GM12878 (cell line): ENCODE data around the gene PRRC2C. TPM values are rescaled to one million over a fixed set of nuclear protein-coding genes. Genes with fewer than 3 reads are reported as not detected.

Experiments
- ATAC-seq: fragments of 200-7000 bp; cut with Tn5 transposase; 3 replicates; pipeline ENCODE4 v1.9.1; 2020; ENCODE audit warnings: mild to moderate bottlenecking, moderate library complexity
- BruUV-seq: library from RNA; stranded (reverse); fragments of 400-500 nt; replicated peaks from 2 replicates; lab custom pipeline; 2021; lab: Mats Ljungman, UMichigan
- CTCF ChIA-PET: fragments of 300-600 bp; sonication (Branson Sonifier 250); formaldehyde crosslinking; extraction: SDS; loops from one replicate; lab custom pipeline; 2021; ENCODE audit warnings: inconsistent platforms; lab: Yijun Ruan, JAX
- POLR2A ChIA-PET: fragments of 350-600 bp; formaldehyde crosslinking; extraction: SDS; loops from one replicate; lab custom pipeline; 2021; ENCODE audit warnings: inconsistent platforms; lab: Charles Lee
- RAD21 ChIA-PET: fragments of 300-600 bp; sonication (Branson Sonifier 250); formaldehyde crosslinking; loops from one replicate; lab custom pipeline; 2023; ENCODE audit warnings: antibody characterized with exemption; ENCODE audit not compliant: unreplicated experiment; lab: Charles Lee
- SMC1A ChIA-PET: fragments of 300-600 bp; sonication (Branson Sonifier 250); formaldehyde crosslinking; loops from one replicate; lab custom pipeline; 2023; ENCODE audit not compliant: unreplicated experiment, uncharacterized antibody; lab: Charles Lee
- DNase-seq: peaks from one replicate; pipeline ENCODE4 v3.0.0-alpha.2; 2011; ENCODE audit warnings: low read depth, low spot score
- FAIRE-seq: peaks from 3 replicates; lab custom pipeline; 2011; peaks lifted over from hg19 to GRCh38; lab: Jason Lieb, UNC
- H2AFZ ChIP-seq: 2 replicates; pipeline ENCODE4 v1.6.0; 2011; ENCODE audit warnings: low read depth, low read length, control low read depth; ENCODE audit not compliant: control insufficient read depth
- H3K27ac ChIP-seq: 2 replicates; pipeline ENCODE4 v1.5.1; 2011; ENCODE audit warnings: control low read depth; ENCODE audit not compliant: control insufficient read depth, insufficient read depth
- H3K27me3 ChIP-seq, 2 experiments: replicated peaks in 1 of 2; 2 replicates each; pipeline versions ENCODE4 v1.6.0 to v1.6.1; 2011; ENCODE audit warnings: low read length in 1 of 2; ENCODE audit not compliant: control insufficient read depth in 2 of 2, insufficient read depth in 2 of 2
- H3K36me3 ChIP-seq, 2 experiments: 2 replicates each; pipeline ENCODE4 v1.5.1; 2011; ENCODE audit warnings: low read length in 1 of 2; ENCODE audit not compliant: control insufficient read depth in 2 of 2, insufficient read depth in 2 of 2
- H3K4me1 ChIP-seq: 2 replicates; pipeline ENCODE4 v1.6.1; 2011; ENCODE audit warnings: mild to moderate bottlenecking, low read length, moderate library complexity, mixed read lengths; ENCODE audit not compliant: control insufficient read depth, insufficient read depth
- H3K4me2 ChIP-seq: 2 replicates; pipeline ENCODE4 v1.6.0; 2011; ENCODE audit warnings: control low read depth; ENCODE audit not compliant: control insufficient read depth, insufficient read depth
- H3K4me3 ChIP-seq: fragments of 200-600 bp; sonication (generic); 2 replicates; pipeline ENCODE4 v1.5.1; 2016
- H3K79me2 ChIP-seq: 2 replicates; pipeline ENCODE4 v1.6.0; 2011; ENCODE audit warnings: low read length; ENCODE audit not compliant: control insufficient read depth, insufficient read depth
- H3K9ac ChIP-seq: 2 replicates; pipeline ENCODE4 v1.8.0; 2011; ENCODE audit warnings: low read length, control low read depth, mixed read lengths; ENCODE audit not compliant: control insufficient read depth, insufficient read depth
- H3K9me3 ChIP-seq: replicated peaks from 3 replicates; pipeline ENCODE4 v1.5.1; 2011; ENCODE audit warnings: mild to moderate bottlenecking, low read length; ENCODE audit not compliant: control insufficient read depth, insufficient read depth
- H4K20me1 ChIP-seq: 2 replicates; pipeline ENCODE4 v1.6.0; 2011; ENCODE audit not compliant: control insufficient read depth, insufficient read depth
- BACH1 ChIP-seq: fragments of 450-650 bp; IDR thresholded peaks from 2 replicates; pipeline ENCODE4 v1.6.1; 2017; ENCODE audit warnings: mild to moderate bottlenecking, borderline replicate concordance
- FOXK2 ChIP-seq: fragments of 450-650 bp; IDR thresholded peaks from 2 replicates; pipeline ENCODE4 v1.6.1; 2017; ENCODE audit warnings: mild to moderate bottlenecking, moderate library complexity
- GABPA ChIP-seq: IDR thresholded peaks from 2 replicates; pipeline ENCODE4 v1.6.1; 2014; ENCODE audit warnings: antibody characterized with exemption, low read depth, mild to moderate bottlenecking, inconsistent platforms
- KDM1A ChIP-seq: fragments of 200-600 bp; sonication (generic); IDR thresholded peaks from 2 replicates; pipeline ENCODE4 v1.6.1; 2016; ENCODE audit warnings: borderline replicate concordance
- KLF5 ChIP-seq: fragments of 450-650 bp; IDR thresholded peaks from 2 replicates; pipeline ENCODE4 v1.6.1; 2014; ENCODE audit warnings: mild to moderate bottlenecking; ENCODE audit not compliant: partially characterized antibody
- LARP7 ChIP-seq: fragments of 450-650 bp; IDR thresholded peaks from 2 replicates; pipeline ENCODE4 v1.6.1; 2017; ENCODE audit warnings: mild to moderate bottlenecking
- MLLT1 ChIP-seq: fragments of 450-650 bp; IDR thresholded peaks from 2 replicates; pipeline ENCODE4 v1.6.1; 2016; ENCODE audit warnings: mild to moderate bottlenecking
- PML ChIP-seq: IDR thresholded peaks from 2 replicates; pipeline ENCODE4 v1.6.1; 2012; ENCODE audit warnings: low read length, inconsistent platforms
- POLR2AphosphoS5 ChIP-seq: IDR thresholded peaks from 2 replicates; pipeline ENCODE4 v1.6.1; 2011; ENCODE audit warnings: mild to moderate bottlenecking, low read length, inconsistent platforms
- RB1 ChIP-seq: fragments of 450-650 bp; formaldehyde crosslinking; IDR thresholded peaks from 2 replicates; pipeline ENCODE4 v1.6.1; 2017; ENCODE audit warnings: mild to moderate bottlenecking, borderline replicate concordance
- REST ChIP-seq: IDR thresholded peaks from 2 replicates; pipeline ENCODE4 v1.6.1; 2012; ENCODE audit warnings: mild to moderate bottlenecking, low read depth, low read length
- STAT1 ChIP-seq: fragments of 450-650 bp; conservative IDR thresholded peaks from 2 replicates; pipeline ENCODE4 v1.6.1; 2014; ENCODE audit warnings: antibody characterized with exemption, mild to moderate bottlenecking
- SUZ12 ChIP-seq: fragments of 200-600 bp; sonication (generic); IDR thresholded peaks from one replicate; pipeline ENCODE4 v1.6.1; 2018; ENCODE audit warnings: antibody characterized with exemption, mild to moderate bottlenecking; ENCODE audit not compliant: unreplicated experiment
- ZSCAN29 ChIP-seq: fragments of 450-650 bp; IDR thresholded peaks from 2 replicates; pipeline ENCODE4 v1.6.1; 2017; ENCODE audit warnings: mild to moderate bottlenecking, moderate library complexity
- WGBS: methylation state at CpG from one replicate; pipeline ENCODE4 v1.1.6; 2016; ENCODE audit warnings: low lambda C conversion rate; ENCODE audit not compliant: insufficient replicate concordance, insufficient coverage; ENCODE audit errors: missing lambda C conversion rate; 5-methylcytosine and 5-hydroxymethylcytosine counted together
- in situ Hi-C: fragments of 300-500 bp; cut with MboI; formaldehyde crosslinking; loops from 9 replicates; pipeline ENCODE4 v1.14.3; 2018; ENCODE audit warnings: mixed read lengths
- intact Hi-C: fragments of 100-400 bp; cut with micrococcal nuclease; formaldehyde crosslinking; loops from one replicate; pipeline ENCODE4 v1.14.2; 2022; ENCODE audit not compliant: unreplicated experiment
- polyA plus RNA-seq, 11 experiments: library from polyadenylated mRNA; depleted of rRNA in 4 of 11; unstranded in 6 of 11; stranded (reverse) in 5 of 11; fragments of >200 nt; fragmentation: Nextera tagmentation in 4 of 11; fragmentation: Illumina TruSeq in 1 of 11; extraction: Ambion mirVana in 4 of 11; extraction: Trizol in 1 of 11; gene quantifications; 1 replicate in 1 of 11; 2 replicates in 10 of 11; pipeline versions ENCODE4 v1.2.1 to v1.2.3, GENCODE V29; 2011 to 2016; ENCODE audit warnings: inconsistent platforms in 2 of 11, missing spikeins in 2 of 11, low read depth in 1 of 11
- total RNA-seq, 4 experiments: library from RNA; depleted of rRNA in 3 of 4; stranded (reverse); fragments of >200 nt in 3 of 4; fragmentation: Illumina TruSeq in 1 of 4; extraction: Trizol in 1 of 4; gene quantifications; 2 replicates each; pipeline versions ENCODE4 v1.2.1 to v1.2.3, GENCODE V29; 2013 to 2021
- TF ChIP-seq, protein P1 (sequence below), 3 experiments: IDR thresholded peaks in 2 of 3; conservative IDR thresholded peaks in 1 of 3; 2 replicates each; pipeline ENCODE4 v1.5.1; 2011; ENCODE audit warnings: low read depth in 3 of 3, low read length in 3 of 3, mild to moderate bottlenecking in 3 of 3, control low read depth in 2 of 3, moderate library complexity in 2 of 3, inconsistent platforms in 1 of 3, mixed read lengths in 1 of 3; ENCODE audit not compliant: control insufficient read depth in 2 of 3, insufficient read depth in 1 of 3; ENCODE audit errors: extremely low read depth in 1 of 3

The PRRC2C gene
- total and polyA plus RNA-seq, 10 of the 15 experiments (the other 5 are each of a cell fraction or from before 2014, with no cell fraction given) = 53.4 to 182 (median 91.8) TPM

GRCh38 chr1:171595324-171595723 is 110.0 kb downstream of the PRRC2C start (continued):
- TF ChIP-seq, protein P1, sequence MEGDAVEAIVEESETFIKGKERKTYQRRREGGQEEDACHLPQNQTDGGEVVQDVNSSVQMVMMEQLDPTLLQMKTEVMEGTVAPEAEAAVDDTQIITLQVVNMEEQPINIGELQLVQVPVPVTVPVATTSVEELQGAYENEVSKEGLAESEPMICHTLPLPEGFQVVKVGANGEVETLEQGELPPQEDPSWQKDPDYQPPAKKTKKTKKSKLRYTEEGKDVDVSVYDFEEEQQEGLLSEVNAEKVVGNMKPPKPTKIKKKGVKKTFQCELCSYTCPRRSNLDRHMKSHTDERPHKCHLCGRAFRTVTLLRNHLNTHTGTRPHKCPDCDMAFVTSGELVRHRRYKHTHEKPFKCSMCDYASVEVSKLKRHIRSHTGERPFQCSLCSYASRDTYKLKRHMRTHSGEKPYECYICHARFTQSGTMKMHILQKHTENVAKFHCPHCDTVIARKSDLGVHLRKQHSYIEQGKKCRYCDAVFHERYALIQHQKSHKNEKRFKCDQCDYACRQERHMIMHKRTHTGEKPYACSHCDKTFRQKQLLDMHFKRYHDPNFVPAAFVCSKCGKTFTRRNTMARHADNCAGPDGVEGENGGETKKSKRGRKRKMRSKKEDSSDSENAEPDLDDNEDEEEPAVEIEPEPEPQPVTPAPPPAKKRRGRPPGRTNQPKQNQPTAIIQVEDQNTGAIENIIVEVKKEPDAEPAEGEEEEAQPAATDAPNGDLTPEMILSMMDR (IDR thresholded peaks at IDR 0.05 in 2 of 3, conservative IDR thresholded peaks at IDR 0.05 in 1 of 3; ENCODE audit: control insufficient read depth in 2 of 3, extremely low read depth in 1 of 3, insufficient read depth in 1 of 3, low read depth in 3 of 3, low read length in 3 of 3) = no peak
- TF ChIP-seq ZSCAN29 (no peak), PML (0 out of 2 replicates have a peak, but pooled peaks have one; percentile 22), KDM1A (no peak), MLLT1 (no peak), BACH1 (no peak; the same call in 1 of the 2 replicates)

- ChIA-PET CTCF (interaction anchor here (0.6 to 8.3 kb wide), 6 partner anchors 8 to 938 kb away, joined by 3 to 60 read pairs (median 8); partner anchors contain the start of gene PRRC2C), POLR2A (interaction anchor here (0.5 to 3.1 kb wide), 5 partner anchors 10 to 57 kb away, joined by 3 to 13 read pairs (median 5); no protein-coding TSS in a partner anchor), RAD21 (interaction anchor here (1.1 to 2.2 kb wide), 6 partner anchors 9 to 48 kb away, joined by 3 to 11 read pairs (median 6); no protein-coding TSS in a partner anchor), SMC1A (interaction anchor here (0.6 to 6.9 kb wide), 11 partner anchors 9 to 111 kb away, joined by 3 to 37 read pairs (median 8); partner anchors contain the start of genes MYOCOS and PRRC2C)
- WGBS = 100% methylated on average over 1 of the region's 1 CpG
- BruUV-seq = no TSS peak
- no peak for TF ChIP-seq STAT1
- TF ChIP-seq SUZ12 = no peak
- TF ChIP-seq LARP7 = no peak
- TF ChIP-seq REST = no peak
- TF ChIP-seq KLF5 = no peak
- no peak for TF ChIP-seq POLR2AphosphoS5
- no peak for TF ChIP-seq GABPA
- TF ChIP-seq RB1 = no peak
- TF ChIP-seq FOXK2 = no peak
- DNase-seq (no peak), ATAC-seq (0 out of 3 replicates have a peak, but pooled peaks have one; percentile 12), FAIRE-seq (no peak)
- Histone ChIP-seq H3K9me3 (no peaks in the 10 kb centered on the region), H4K20me1 (no peaks in the 10 kb centered on the region), H3K9ac (no peak overlapping the region), H3K27ac (no peak overlapping the region), H3K4me2 (no peak overlapping the region), H3K27me3 (no peaks in the 10 kb centered on the region), H3K4me3 (no peak overlapping the region), H3K36me3 (peaks cover 4 to 15% of the 10 kb centered on the region in 2 experiments), H3K79me2 (no peaks in the 10 kb centered on the region), H2AFZ (no peak overlapping the region), H3K4me1 (no peaks in the 10 kb centered on the region)
- in situ Hi-C loops (no loop called here), intact Hi-C loops (no loop called here)
Observed at GRCh38 chr1:171596119-171596518, 110.8 kb downstream of the PRRC2C start.
